WTC11 (cell line): Measurements from ENCODE around the gene PSMC1.

Experiments
- ATF3 ChIP-seq: sonication (generic); formaldehyde crosslinking; conservative IDR thresholded peaks from 2 replicates; pipeline ENCODE4 v1.8.1; 2022; ENCODE audit warnings: mild to moderate bottlenecking, missing genetic modification reagents
- CTCF ChIP-seq: fragments of 200-600 bp; IDR thresholded peaks from 2 replicates; pipeline ENCODE4 v1.8.0; 2022; ENCODE audit warnings: antibody characterized with exemption
- MAX ChIP-seq: sonication (generic); formaldehyde crosslinking; IDR thresholded peaks from 2 replicates; pipeline ENCODE4 v1.8.0; 2022; ENCODE audit warnings: mild to moderate bottlenecking, missing genetic modification reagents
- MYBL2 ChIP-seq: sonication (generic); formaldehyde crosslinking; IDR thresholded peaks from 2 replicates; pipeline ENCODE4 v1.8.1; 2023; ENCODE audit warnings: mild to moderate bottlenecking, moderate library complexity, missing genetic modification reagents
- NFE2L1 ChIP-seq: sonication (generic); formaldehyde crosslinking; IDR thresholded peaks from 2 replicates; pipeline ENCODE4 v1.8.1; 2023; ENCODE audit warnings: missing genetic modification reagents
- NR1H2 ChIP-seq: sonication (generic); formaldehyde crosslinking; IDR thresholded peaks from 2 replicates; pipeline ENCODE4 v1.9.0; 2021; ENCODE audit warnings: mild to moderate bottlenecking, moderate library complexity, missing genetic modification reagents
- PREB ChIP-seq: sonication (generic); formaldehyde crosslinking; IDR thresholded peaks from 2 replicates; pipeline ENCODE4 v1.8.1; 2022; ENCODE audit warnings: mild to moderate bottlenecking, missing genetic modification reagents, moderate library complexity, borderline replicate concordance
- SP1 ChIP-seq: sonication (generic); formaldehyde crosslinking; conservative IDR thresholded peaks from 2 replicates; pipeline ENCODE4 v1.8.1; 2022; ENCODE audit warnings: missing genetic modification reagents
- STAT6 ChIP-seq: sonication (generic); formaldehyde crosslinking; conservative IDR thresholded peaks from 2 replicates; pipeline ENCODE4 v1.8.1; 2023; ENCODE audit warnings: mild to moderate bottlenecking, low read depth, missing genetic modification reagents, moderate library complexity
- ZNF121 ChIP-seq: sonication (generic); formaldehyde crosslinking; IDR thresholded peaks from 2 replicates; pipeline ENCODE4 v1.8.0; 2023; ENCODE audit warnings: missing genetic modification reagents
- ZNF263 ChIP-seq: sonication (generic); formaldehyde crosslinking; IDR thresholded peaks from 2 replicates; pipeline ENCODE4 v1.8.1; 2022; ENCODE audit warnings: low read depth, mild to moderate bottlenecking, moderate library complexity, missing genetic modification reagents

GRCh38 chr14:90297876-90298629 is 41.7 kb downstream of the PSMC1 start:
- TF ChIP-seq ZNF121 (CRISPR knock-in tag): no peak
- no peak for TF ChIP-seq NR1H2
- TF ChIP-seq MYBL2 (CRISPR knock-in tag): no peak
- no peak for TF ChIP-seq MAX (CRISPR knock-in tag)
- TF ChIP-seq PREB (CRISPR knock-in tag): no peak
- TF ChIP-seq CTCF: no peak
- TF ChIP-seq STAT6 (CRISPR knock-in tag): no peak
- no peak for TF ChIP-seq NFE2L1 (CRISPR knock-in tag)
- TF ChIP-seq ATF3 (CRISPR knock-in tag): no peak
- no peak for TF ChIP-seq ZNF263 (CRISPR knock-in tag)
- no peak for TF ChIP-seq SP1 (CRISPR knock-in tag)
